MCF 10A (cell line): Measurements from ENCODE around the gene ERAS. TPM values are rescaled to one million over a fixed set of nuclear protein-coding genes. Genes with fewer than 3 reads are reported as not detected.
"Not testable (repeated sequence)": the region's sequence is repeated elsewhere in the genome, so short reads cannot be mapped to it uniquely, and the experiment has no call there.

ENCODE experiments used
- BruUV-seq: library from RNA; stranded (reverse); fragments of 400-500 nt; replicated peaks from 2 replicates; lab custom pipeline; 2021; lab: Mats Ljungman, UMichigan
- CTCF ChIA-PET: fragments of 300-600 bp; sonication (Branson Sonifier 250); formaldehyde crosslinking; extraction: SDS; loops from one replicate; lab custom pipeline; 2021; ENCODE audit warnings: antibody characterized with exemption, inconsistent platforms; lab: Yijun Ruan, JAX
- POLR2A ChIA-PET: fragments of 300-600, 350-650 bp; sonication (Branson Sonifier 250); formaldehyde crosslinking; extraction: SDS; loops from one replicate; lab custom pipeline; 2020; ENCODE audit warnings: antibody characterized with exemption, inconsistent platforms; lab: Yijun Ruan, JAX
- DNase-seq: peaks from one replicate; pipeline ENCODE4 v3.0.0-alpha.2; 2018; ENCODE audit not compliant: unreplicated experiment
- H3K27ac Mint-ChIP-seq: one replicate; pipeline ENCODE4 v1.8.0; 2022; ENCODE audit warnings: mild to moderate bottlenecking, low read depth, mixed read lengths; ENCODE audit not compliant: unreplicated experiment
- H3K27me3 Mint-ChIP-seq: one replicate; pipeline ENCODE4 v1.8.0; 2022; ENCODE audit warnings: mixed read lengths; ENCODE audit not compliant: insufficient read depth, unreplicated experiment
- H3K36me3 Mint-ChIP-seq: one replicate; pipeline ENCODE4 v1.8.0; 2022; ENCODE audit warnings: mild to moderate bottlenecking, moderate library complexity, mixed read lengths; ENCODE audit not compliant: insufficient read depth, unreplicated experiment
- H3K4me1 Mint-ChIP-seq: one replicate; pipeline ENCODE4 v1.8.0; 2022; ENCODE audit warnings: mixed read lengths; ENCODE audit not compliant: insufficient read depth, unreplicated experiment
- H3K4me3 Mint-ChIP-seq: one replicate; pipeline ENCODE4 v1.8.0; 2022; ENCODE audit warnings: mild to moderate bottlenecking, moderate library complexity, mixed read lengths; ENCODE audit not compliant: unreplicated experiment
- H3K9me3 Mint-ChIP-seq: one replicate; pipeline ENCODE4 v1.8.0; 2022; ENCODE audit warnings: mixed read lengths; ENCODE audit not compliant: unreplicated experiment
- CTCF ChIP-seq: fragments of 200-600 bp; IDR thresholded peaks from one replicate; pipeline ENCODE4 v1.8.0; 2022; ENCODE audit warnings: antibody characterized with exemption, mild to moderate bottlenecking; ENCODE audit not compliant: unreplicated experiment
- intact Hi-C: fragments of 100-400 bp; cut with micrococcal nuclease; formaldehyde crosslinking; loops from 2 replicates; pipeline ENCODE4 v1.14.1; 2022
- total RNA-seq: library from RNA; stranded (reverse); gene quantifications from 2 replicates; pipeline ENCODE4 v1.2.3, GENCODE V29; 2022

Gene ERAS
- total RNA-seq, 1 experiment from 2014 or later = not detected

DNA sequence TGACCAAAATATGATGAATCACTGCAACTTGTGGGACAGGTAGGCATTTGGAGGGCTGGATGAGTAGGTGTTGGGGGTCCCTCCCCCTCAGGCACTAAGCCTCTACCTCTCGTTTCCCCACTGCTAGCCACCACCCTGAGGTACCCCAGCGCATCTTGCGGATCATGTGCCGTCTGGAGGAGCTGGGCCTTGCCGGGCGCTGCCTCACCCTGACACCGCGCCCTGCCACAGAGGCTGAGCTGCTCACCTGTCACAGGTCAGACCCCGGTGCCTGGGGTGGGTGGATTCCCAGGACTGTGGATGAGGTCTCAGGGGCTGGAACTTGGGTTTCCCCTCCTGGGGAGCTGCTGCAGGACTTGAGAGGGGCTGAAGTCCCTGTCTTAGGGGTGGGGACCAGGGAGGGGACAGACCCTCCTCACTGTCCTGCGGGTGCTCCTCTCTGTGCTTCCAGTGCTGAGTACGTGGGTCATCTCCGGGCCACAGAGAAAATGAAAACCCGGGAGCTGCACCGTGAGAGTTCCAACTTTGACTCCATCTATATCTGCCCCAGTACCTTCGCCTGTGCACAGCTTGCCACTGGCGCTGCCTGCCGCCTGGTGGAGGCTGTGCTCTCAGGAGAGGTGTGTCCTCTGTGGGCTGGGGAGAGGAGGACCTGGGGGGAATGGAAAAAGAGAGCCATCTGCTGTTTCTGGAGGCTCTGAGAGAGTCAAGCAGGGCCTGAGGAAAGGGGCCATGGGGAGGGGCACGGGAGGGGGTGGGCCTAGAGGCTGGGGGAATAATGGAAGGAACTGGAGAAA is 10.1 kb upstream of the ERAS start:
- CTCF ChIA-PET = interaction anchor here (0.7 to 0.9 kb wide), 2 partner anchors 18 to 451 kb away, joined by 3 to 4 read pairs; no protein-coding TSS in a partner anchor
- no peaks in the 10 kb centered on the region for H3K4me1 Mint-ChIP-seq
- no peak for DNase-seq
- no peak overlapping the region for H3K27ac Mint-ChIP-seq
- TF ChIP-seq CTCF = no peak
- POLR2A ChIA-PET = no interaction called here
- peaks cover 36% of the 10 kb centered on the region for H3K36me3 Mint-ChIP-seq
- no peaks in the 10 kb centered on the region for H3K27me3 Mint-ChIP-seq
- no TSS peak for BruUV-seq
- peaks cover 8% of the 10 kb centered on the region for H3K9me3 Mint-ChIP-seq
- H3K4me3 Mint-ChIP-seq = no peak overlapping the region
- intact Hi-C loops = no loop called here

GRCh38 chrX:48818098-48818497 is 8.2 kb upstream of the ERAS start:
- TF ChIP-seq CTCF = no peak
- ChIA-PET POLR2A (no interaction called here), CTCF (no interaction called here)
- BruUV-seq = no TSS peak
- Mint-ChIP-seq H3K27me3 (no peaks in the 10 kb centered on the region), H3K4me1 (no peaks in the 10 kb centered on the region), H3K27ac (no peak overlapping the region), H3K9me3 (peaks cover 8% of the 10 kb centered on the region), H3K36me3 (peaks cover 33% of the 10 kb centered on the region), H3K4me3 (no peak overlapping the region)
- DNase-seq = no peak
- intact Hi-C loops = no loop called here

DNA sequence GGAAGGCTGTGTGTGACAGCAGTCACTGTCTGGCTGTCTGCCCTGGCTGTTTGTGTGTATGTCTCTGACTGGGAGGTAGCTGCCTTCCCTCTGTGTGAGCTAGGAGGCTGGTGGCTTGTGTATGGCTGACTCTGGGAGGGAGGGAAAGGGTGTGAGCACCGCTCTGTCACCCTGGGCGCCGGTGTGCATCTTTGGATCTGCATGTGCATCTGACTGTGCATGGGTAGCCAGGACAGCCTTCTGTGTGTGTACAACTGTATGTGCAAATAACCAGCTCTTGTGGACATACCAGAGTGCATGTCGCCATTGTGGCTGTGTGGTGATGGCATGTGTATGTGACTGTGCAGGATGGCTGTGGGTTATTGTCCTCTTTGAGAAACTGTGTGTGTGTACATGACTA is 7.4 kb upstream of the ERAS start:
- H3K4me3 Mint-ChIP-seq = no peak overlapping the region
- no peaks in the 10 kb centered on the region for H3K4me1 Mint-ChIP-seq
- H3K36me3 Mint-ChIP-seq = peaks cover 33% of the 10 kb centered on the region
- peaks cover 8% of the 10 kb centered on the region for H3K9me3 Mint-ChIP-seq
- CTCF ChIA-PET = no interaction called here
- POLR2A ChIA-PET = no interaction called here
- BruUV-seq = no TSS peak
- no peak for DNase-seq
- intact Hi-C loops = no loop called here
- H3K27ac Mint-ChIP-seq = no peak overlapping the region
- no peak for TF ChIP-seq CTCF
- no peaks in the 10 kb centered on the region for H3K27me3 Mint-ChIP-seq

GRCh38 chrX:48819394-48819793 is 6.9 kb upstream of the ERAS start:
- H3K27ac Mint-ChIP-seq, H3K27me3 Mint-ChIP-seq, intact Hi-C loops, DNase-seq, CTCF ChIA-PET, H3K4me1 Mint-ChIP-seq, BruUV-seq, POLR2A ChIA-PET, H3K9me3 Mint-ChIP-seq, H3K4me3 Mint-ChIP-seq: not testable (repeated sequence)
- peaks cover 33% of the 10 kb centered on the region for H3K36me3 Mint-ChIP-seq
